Measurements from ENCODE around the gene GPR183.

GRCh38 chr13:99288089-99288488, 19.1 kb downstream of the GPR183 start:
- TF ChIP-seq YY1 (IDR thresholded peaks at IDR 0.05; ENCODE audit: low read depth) (no peak), RAD21 (IDR thresholded peaks at IDR 0.05; ENCODE audit: low read depth) (no peak), EGR1 (IDR thresholded peaks at IDR 0.05) (no peak), TAF1 (IDR thresholded peaks at IDR 0.05; ENCODE audit: low read depth) (no peak), EP300 (IDR thresholded peaks at IDR 0.05; ENCODE audit: borderline replicate concordance) (no peak), NFIC (IDR thresholded peaks at IDR 0.05) (no peak), CEBPB (IDR thresholded peaks at IDR 0.05) (no peak), ZBTB7A (IDR thresholded peaks at IDR 0.05; ENCODE audit: low read depth) (no peak)
- TF ChIP-seq, protein P1, sequence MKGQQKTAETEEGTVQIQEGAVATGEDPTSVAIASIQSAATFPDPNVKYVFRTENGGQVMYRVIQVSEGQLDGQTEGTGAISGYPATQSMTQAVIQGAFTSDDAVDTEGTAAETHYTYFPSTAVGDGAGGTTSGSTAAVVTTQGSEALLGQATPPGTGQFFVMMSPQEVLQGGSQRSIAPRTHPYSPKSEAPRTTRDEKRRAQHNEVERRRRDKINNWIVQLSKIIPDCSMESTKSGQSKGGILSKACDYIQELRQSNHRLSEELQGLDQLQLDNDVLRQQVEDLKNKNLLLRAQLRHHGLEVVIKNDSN (IDR thresholded peaks at IDR 0.05): no peak
- TF ChIP-seq, protein P2, sequence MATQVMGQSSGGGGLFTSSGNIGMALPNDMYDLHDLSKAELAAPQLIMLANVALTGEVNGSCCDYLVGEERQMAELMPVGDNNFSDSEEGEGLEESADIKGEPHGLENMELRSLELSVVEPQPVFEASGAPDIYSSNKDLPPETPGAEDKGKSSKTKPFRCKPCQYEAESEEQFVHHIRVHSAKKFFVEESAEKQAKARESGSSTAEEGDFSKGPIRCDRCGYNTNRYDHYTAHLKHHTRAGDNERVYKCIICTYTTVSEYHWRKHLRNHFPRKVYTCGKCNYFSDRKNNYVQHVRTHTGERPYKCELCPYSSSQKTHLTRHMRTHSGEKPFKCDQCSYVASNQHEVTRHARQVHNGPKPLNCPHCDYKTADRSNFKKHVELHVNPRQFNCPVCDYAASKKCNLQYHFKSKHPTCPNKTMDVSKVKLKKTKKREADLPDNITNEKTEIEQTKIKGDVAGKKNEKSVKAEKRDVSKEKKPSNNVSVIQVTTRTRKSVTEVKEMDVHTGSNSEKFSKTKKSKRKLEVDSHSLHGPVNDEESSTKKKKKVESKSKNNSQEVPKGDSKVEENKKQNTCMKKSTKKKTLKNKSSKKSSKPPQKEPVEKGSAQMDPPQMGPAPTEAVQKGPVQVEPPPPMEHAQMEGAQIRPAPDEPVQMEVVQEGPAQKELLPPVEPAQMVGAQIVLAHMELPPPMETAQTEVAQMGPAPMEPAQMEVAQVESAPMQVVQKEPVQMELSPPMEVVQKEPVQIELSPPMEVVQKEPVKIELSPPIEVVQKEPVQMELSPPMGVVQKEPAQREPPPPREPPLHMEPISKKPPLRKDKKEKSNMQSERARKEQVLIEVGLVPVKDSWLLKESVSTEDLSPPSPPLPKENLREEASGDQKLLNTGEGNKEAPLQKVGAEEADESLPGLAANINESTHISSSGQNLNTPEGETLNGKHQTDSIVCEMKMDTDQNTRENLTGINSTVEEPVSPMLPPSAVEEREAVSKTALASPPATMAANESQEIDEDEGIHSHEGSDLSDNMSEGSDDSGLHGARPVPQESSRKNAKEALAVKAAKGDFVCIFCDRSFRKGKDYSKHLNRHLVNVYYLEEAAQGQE (IDR thresholded peaks at IDR 0.05; ENCODE audit: low read depth): no peak
- TF ChIP-seq, protein P3, sequence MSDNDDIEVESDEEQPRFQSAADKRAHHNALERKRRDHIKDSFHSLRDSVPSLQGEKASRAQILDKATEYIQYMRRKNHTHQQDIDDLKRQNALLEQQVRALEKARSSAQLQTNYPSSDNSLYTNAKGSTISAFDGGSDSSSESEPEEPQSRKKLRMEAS (IDR thresholded peaks at IDR 0.05): no peak

Data from Ishikawa (cell line).